ENCODE measurements around the gene U2AF2.

DNA sequence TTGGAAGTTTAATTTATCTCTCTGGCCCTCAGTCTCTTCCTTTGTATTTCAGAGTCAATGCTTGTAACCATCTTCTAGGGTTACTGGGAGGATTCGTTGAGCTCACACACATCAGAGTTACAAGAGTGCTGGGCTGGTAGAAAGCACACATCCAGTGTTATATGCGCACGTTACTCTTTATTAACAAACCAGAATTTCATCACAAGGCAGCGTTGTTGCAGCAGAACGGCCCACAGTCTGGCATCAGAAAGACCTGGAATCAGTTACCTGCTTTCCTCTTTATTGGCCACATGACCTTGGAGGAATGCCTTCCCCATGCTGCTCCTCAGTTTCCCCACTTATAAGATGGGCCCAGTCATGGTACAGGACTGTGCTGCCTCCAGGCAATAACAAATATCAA, 45.5 kb upstream of the U2AF2 start:
- TF ChIP-seq, protein P1, sequence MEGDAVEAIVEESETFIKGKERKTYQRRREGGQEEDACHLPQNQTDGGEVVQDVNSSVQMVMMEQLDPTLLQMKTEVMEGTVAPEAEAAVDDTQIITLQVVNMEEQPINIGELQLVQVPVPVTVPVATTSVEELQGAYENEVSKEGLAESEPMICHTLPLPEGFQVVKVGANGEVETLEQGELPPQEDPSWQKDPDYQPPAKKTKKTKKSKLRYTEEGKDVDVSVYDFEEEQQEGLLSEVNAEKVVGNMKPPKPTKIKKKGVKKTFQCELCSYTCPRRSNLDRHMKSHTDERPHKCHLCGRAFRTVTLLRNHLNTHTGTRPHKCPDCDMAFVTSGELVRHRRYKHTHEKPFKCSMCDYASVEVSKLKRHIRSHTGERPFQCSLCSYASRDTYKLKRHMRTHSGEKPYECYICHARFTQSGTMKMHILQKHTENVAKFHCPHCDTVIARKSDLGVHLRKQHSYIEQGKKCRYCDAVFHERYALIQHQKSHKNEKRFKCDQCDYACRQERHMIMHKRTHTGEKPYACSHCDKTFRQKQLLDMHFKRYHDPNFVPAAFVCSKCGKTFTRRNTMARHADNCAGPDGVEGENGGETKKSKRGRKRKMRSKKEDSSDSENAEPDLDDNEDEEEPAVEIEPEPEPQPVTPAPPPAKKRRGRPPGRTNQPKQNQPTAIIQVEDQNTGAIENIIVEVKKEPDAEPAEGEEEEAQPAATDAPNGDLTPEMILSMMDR (IDR thresholded peaks at IDR 0.05; ENCODE audit: insufficient read depth, low read depth, low read length), result no peak
- TF ChIP-seq EZH2 (IDR thresholded peaks at IDR 0.05; ENCODE audit: insufficient read depth, low read length), result no peak

Measured in astrocyte (in vitro differentiated cells and primary cell).